Skeletal muscle satellite cell (primary cell): ENCODE data around the gene RMI2.

ENCODE experiments used
- H3K27me3 ChIP-seq: 2 replicates; pipeline ENCODE4 v1.7.0; 2013; ENCODE audit warnings: low read length; ENCODE audit not compliant: control insufficient read depth, insufficient read depth
- H3K36me3 ChIP-seq: 2 replicates; pipeline ENCODE4 v1.7.0; 2013; ENCODE audit warnings: mild to moderate bottlenecking, control low read depth, low read length; ENCODE audit not compliant: insufficient read depth
- H3K4me1 ChIP-seq: 2 replicates; pipeline ENCODE4 v1.7.0; 2013; ENCODE audit warnings: low read length; ENCODE audit not compliant: control insufficient read depth, insufficient read depth
- H3K4me2 ChIP-seq: 2 replicates; pipeline ENCODE4 v1.7.0; 2013; ENCODE audit warnings: mild to moderate bottlenecking, low read length
- H3K4me3 ChIP-seq: 2 replicates; pipeline ENCODE4 v1.7.0; 2013; ENCODE audit warnings: low read length
- H3K9ac ChIP-seq: 2 replicates; pipeline ENCODE4 v1.7.0; 2013; ENCODE audit warnings: mild to moderate bottlenecking, low read depth, low read length, moderate library complexity
- H3K9me3 ChIP-seq: replicated peaks from 2 replicates; pipeline ENCODE4 v1.7.0; 2013; ENCODE audit warnings: mild to moderate bottlenecking, control low read depth, low read length

The RMI2 gene

DNA sequence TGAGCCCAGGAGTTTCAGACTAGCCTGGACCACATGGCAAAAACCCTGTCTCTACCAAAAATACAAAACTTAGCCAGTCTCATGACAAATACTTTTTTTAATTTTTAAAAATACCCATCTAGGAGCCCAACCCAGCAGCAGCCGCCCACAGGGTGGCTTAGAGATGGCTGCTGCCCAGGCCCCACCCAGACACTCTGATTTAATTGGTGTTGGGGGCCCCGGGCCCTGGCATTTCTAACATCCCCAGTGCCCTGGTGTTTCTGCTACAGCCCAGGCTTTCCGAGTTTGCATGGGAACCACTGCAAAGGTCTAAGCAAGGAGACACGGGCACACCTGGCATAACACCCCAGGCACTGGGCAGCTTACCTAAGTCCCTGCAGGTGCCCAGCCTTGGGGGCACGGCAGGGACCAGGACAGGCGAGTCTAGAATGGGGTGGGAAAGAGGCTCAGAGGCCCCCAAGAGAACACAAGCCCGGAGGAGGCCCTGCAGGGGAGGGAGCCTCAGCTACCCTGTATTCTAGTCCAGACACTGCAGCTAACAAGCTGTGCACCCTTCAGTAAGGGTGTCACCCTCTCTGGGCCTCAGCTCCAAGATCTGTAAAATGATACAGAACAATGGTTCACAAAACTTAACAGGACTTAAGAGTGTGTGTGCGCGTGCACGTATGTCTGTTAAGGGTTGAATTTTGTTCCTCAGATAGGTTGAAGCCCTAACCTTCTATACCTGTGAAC lies 48.8 kb downstream of the RMI2 start:
- peaks cover 28% of the 10 kb centered on the region for H3K27me3 ChIP-seq
- no peak overlapping the region for H3K4me3 ChIP-seq
- no peak overlapping the region for H3K9ac ChIP-seq
- H3K4me2 ChIP-seq = no peak overlapping the region
- H3K4me1 ChIP-seq = peaks cover 3% of the 10 kb centered on the region
- no peaks in the 10 kb centered on the region for H3K9me3 ChIP-seq
- H3K36me3 ChIP-seq = no peaks in the 10 kb centered on the region

DNA sequence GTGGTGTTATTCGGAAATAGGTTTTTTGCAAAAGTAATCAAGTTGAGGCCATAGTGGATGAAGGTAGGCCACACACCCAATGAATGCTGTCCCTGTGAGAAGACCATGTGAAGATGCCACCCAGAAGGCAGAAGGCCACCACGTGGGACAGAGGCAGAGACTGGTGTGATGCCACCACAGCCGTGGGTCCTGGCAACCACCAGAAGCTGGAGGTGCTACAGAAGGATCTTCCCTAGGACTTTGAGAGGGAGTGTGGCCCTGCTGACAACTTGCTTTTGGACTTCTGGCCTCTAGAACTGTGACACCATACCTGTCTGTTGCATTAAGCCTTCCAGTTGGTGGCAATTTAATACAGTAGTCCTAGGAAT lies 49.3 kb downstream of the RMI2 start:
- no peak overlapping the region for H3K9ac ChIP-seq
- no peak overlapping the region for H3K4me2 ChIP-seq

DNA sequence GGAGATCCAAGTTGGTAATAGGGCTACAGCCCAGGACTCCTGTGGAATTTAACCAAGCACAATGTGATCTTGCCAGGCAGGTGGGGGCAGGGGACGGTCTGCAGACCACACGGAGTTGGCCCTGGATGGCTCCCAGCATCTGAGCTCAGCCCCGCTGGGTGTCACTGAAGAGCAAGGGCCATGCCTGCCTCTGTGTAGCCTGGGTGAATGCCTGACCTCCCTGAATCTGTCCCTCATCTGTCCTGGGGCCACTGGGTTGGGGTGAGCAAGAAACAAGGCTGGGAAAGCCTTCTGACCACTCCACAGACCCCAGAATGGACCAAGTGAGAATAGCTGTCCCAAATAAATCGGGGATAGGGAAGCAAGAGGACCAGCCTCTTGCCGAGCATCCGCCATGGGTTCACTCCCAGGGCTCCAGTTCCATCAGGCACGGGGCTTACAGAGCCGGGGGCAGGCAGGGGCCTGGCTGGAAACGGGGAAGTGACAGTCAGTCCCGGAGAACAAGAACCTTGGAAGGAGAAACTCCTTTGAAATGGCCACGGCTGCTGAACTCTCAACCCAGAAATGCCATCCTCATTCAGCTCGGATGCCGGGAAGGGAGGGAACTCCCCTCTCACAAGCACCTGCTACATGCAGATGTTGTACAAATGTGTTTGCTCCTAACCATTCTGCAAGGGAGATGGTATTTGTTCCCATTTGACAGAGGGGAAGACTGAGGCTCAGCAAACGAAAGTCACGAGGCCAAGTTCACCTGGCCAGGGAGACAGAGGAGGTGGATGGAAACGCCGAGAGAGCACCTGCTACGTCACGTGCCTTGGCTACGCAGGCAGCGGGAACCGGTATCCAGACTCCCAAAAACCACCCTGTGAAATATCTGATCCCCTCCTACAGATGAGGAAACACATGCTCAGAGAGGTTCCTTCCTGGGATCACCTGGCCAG lies 50.0 kb downstream of the RMI2 start:
- Histone ChIP-seq H3K36me3 (no peaks in the 10 kb centered on the region), H3K4me1 (peaks cover 3% of the 10 kb centered on the region), H3K27me3 (peaks cover 28% of the 10 kb centered on the region), H3K9ac (no peak overlapping the region), H3K9me3 (no peaks in the 10 kb centered on the region), H3K4me3 (no peak overlapping the region), H3K4me2 (no peak overlapping the region)

More for the DNA sequence above, 49.3 kb downstream of the RMI2 start:
- Histone ChIP-seq H3K4me1 (peaks cover 3% of the 10 kb centered on the region), H3K9me3 (no peaks in the 10 kb centered on the region), H3K27me3 (peaks cover 28% of the 10 kb centered on the region), H3K4me3 (no peak overlapping the region), H3K36me3 (no peaks in the 10 kb centered on the region)

DNA sequence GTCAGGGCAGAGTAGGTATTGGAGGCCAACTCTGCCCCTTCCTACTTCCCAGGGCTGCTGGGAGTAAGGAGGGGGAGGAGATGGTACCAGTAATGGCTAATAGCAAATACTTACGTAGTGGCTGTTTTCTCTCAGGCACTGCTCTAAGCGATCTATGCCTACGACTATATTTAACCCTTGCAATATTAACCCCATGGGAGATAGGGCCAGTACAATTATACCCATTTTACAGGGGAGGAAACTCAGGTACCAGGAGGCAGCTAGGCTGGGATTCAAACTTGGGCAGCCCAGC lies 50.6 kb downstream of the RMI2 start:
- Histone ChIP-seq H3K9ac (no peak overlapping the region), H3K27me3 (peaks cover 24% of the 10 kb centered on the region), H3K36me3 (no peaks in the 10 kb centered on the region), H3K4me3 (no peak overlapping the region), H3K4me1 (peaks cover 3% of the 10 kb centered on the region), H3K9me3 (no peaks in the 10 kb centered on the region), H3K4me2 (no peak overlapping the region)

DNA sequence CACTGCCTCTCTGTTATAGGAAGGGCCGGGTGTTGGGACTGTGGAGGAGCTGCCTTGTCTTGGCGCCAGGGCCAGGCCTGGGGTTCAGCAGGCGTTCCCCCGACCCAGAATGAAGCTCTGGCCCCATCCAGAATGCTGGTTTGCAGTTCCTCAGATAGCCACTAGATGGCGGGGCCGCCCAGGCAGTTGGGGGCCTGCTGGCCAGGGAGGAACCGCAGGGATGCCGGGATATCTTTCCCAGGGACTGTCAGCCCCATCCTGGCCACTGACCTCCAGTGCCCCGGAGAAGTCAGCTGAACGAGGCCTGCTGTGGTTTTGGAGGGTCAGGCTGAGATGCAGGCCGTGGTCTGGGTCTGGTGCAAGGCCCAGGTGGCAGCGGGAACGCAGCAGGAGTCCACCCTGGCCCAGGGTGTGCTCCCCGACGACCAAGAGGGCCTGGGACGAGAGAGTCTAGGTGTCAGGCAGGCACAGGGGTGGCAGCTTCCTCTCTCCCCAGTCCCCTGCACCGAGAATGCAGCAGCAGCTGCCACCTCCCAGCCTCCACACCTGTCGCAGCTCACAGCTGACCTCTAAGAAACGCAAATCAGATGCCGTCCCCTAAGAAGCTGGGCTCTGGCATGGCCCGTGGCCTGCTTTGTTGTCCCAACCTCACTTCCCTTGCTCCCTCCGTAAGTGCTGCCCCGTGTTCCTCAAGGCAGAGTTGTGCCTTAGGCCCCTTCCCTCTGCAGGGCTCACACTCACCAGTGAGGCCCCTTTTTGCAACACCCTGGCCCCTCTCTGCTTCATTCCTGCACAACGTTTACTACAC lies 51.2 kb downstream of the RMI2 start:
- no peak overlapping the region for H3K9ac ChIP-seq

DNA sequence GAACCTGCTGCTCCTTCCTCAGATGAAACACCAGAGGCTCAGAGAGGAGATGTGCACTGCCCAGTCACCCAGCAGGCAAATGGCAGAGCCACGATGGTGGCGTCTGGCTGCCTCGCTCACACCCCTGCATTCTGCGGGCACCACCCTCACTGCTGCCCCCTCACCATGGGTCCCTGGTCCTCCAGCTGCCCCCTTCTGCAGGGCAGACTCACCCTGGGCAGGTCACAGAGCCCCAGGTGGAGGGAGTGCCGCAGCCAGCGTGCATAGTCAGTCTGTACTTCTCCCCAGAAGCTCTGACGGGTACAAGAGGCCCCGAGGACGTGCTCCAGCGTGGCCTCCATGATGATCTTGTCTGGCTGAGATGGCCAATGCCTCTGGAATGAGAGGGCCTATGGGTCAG lies 52.9 kb downstream of the RMI2 start:
- no peak overlapping the region for H3K4me2 ChIP-seq
- no peaks in the 10 kb centered on the region for H3K9me3 ChIP-seq
- H3K27me3 ChIP-seq = peaks cover 19% of the 10 kb centered on the region
- no peak overlapping the region for H3K9ac ChIP-seq
- H3K36me3 ChIP-seq = no peaks in the 10 kb centered on the region
- peaks cover 3% of the 10 kb centered on the region for H3K4me1 ChIP-seq
- no peak overlapping the region for H3K4me3 ChIP-seq

More for the DNA sequence above, 51.2 kb downstream of the RMI2 start:
- peaks cover 20% of the 10 kb centered on the region for H3K27me3 ChIP-seq
- H3K36me3 ChIP-seq = no peaks in the 10 kb centered on the region
- H3K4me2 ChIP-seq = no peak overlapping the region
- H3K9me3 ChIP-seq = no peaks in the 10 kb centered on the region
- H3K4me3 ChIP-seq = no peak overlapping the region
- peaks cover 3% of the 10 kb centered on the region for H3K4me1 ChIP-seq

DNA sequence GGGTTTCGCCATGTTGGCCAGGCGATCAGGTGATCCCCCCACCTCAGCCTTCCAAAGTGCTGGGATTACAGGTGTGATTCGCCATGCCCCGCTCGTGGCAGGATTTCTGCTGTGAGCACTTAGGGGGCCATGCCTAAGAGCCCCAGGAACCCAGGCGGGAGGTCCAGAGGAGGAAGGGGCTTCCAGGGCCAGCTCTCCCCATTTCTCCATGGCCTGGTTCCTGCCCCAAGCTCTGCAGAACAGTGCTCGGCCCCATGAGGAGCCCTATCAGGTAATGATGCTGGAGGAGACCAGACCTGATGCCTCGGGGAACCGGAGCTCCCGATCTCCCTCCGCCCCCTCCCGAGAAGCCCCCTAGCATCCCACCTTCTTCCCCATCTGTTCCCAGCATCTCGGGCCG lies 53.6 kb downstream of the RMI2 start:
- Histone ChIP-seq H3K4me2 (no peak overlapping the region), H3K9ac (no peak overlapping the region), H3K27me3 (peaks cover 24% of the 10 kb centered on the region), H3K4me3 (no peak overlapping the region), H3K4me1 (peaks cover 3% of the 10 kb centered on the region), H3K36me3 (no peaks in the 10 kb centered on the region), H3K9me3 (no peaks in the 10 kb centered on the region)

DNA sequence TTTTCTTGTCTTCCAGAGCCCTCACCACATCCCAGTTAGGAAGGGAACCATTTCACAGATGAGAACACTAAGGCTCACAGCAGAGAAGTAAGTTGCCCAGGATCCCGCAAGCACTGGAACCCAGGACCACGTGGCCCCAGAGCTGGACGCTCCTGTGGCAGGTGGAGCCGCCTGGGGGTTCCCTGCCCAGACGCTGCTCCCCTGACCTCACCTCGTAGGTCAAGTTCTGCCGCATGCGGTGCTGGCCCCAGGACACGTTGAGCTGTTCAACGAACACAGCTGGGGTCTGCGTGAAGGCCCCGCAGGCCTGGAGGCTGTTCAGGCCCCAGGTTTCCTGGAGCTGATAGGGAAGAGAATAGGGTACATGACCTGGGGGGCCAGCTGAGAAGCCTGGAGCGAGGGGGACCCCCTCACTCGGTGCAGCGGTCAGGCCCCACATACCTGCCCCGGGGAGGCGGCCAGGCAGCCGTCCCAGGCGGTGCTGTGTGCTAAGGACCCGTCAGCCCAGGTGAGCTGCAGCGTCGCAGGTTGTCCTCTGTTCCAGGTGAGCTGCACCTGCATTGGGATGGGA lies 54.1 kb downstream of the RMI2 start:
- Histone ChIP-seq H3K36me3 (no peaks in the 10 kb centered on the region), H3K4me1 (peaks cover 3% of the 10 kb centered on the region), H3K4me2 (no peak overlapping the region), H3K4me3 (no peak overlapping the region), H3K9ac (no peak overlapping the region), H3K9me3 (no peaks in the 10 kb centered on the region), H3K27me3 (peaks cover 27% of the 10 kb centered on the region)

DNA sequence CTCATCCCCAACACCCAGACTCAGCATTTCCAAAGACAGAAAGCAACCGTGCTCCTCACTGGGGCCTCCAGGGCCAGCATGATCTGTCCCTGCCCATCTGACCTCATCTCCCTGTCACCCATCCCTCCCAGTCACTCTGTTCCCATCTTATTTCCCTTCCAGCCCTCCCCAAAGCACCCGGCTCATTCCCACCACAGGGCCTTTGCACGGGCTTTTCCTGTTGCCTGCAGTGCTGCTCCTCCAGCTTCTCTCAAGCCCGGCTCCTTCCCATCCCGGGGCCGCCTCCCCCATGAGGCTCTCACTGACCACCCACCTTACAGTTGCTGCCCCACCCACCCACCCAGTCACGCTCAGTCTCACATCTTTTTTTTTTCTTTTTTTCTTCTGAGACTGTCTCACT lies 54.8 kb downstream of the RMI2 start:
- Histone ChIP-seq H3K4me1 (peaks cover 3% of the 10 kb centered on the region), H3K36me3 (no peaks in the 10 kb centered on the region), H3K9ac (no peak overlapping the region), H3K4me3 (no peak overlapping the region), H3K9me3 (no peaks in the 10 kb centered on the region), H3K4me2 (no peak overlapping the region), H3K27me3 (peaks cover 26% of the 10 kb centered on the region)
